Activated naive CD8-positive, alpha-beta T cell treated with anti-CD3 and anti-CD28 coated beads for 36 hours (primary cell): Measurements from ENCODE around the gene MYLIP. TPM values are rescaled to one million over a fixed set of nuclear protein-coding genes. Genes with fewer than 3 reads are reported as not detected.

Source experiments
- DNase-seq: peaks from one replicate; pipeline ENCODE4 v3.0.0; 2021
- H3K27ac Mint-ChIP-seq: one replicate; pipeline ENCODE4 v1.8.0; 2022; ENCODE audit warnings: mild to moderate bottlenecking, moderate library complexity, mixed read lengths
- H3K27me3 Mint-ChIP-seq: one replicate; pipeline ENCODE4 v1.8.0; 2022; ENCODE audit warnings: mild to moderate bottlenecking, mixed read lengths
- H3K36me3 Mint-ChIP-seq: one replicate; pipeline ENCODE4 v1.8.0; 2021; ENCODE audit warnings: mild to moderate bottlenecking, mixed read lengths
- H3K4me1 Mint-ChIP-seq: one replicate; pipeline ENCODE4 v1.8.0; 2021; ENCODE audit warnings: mixed read lengths
- H3K4me3 Mint-ChIP-seq: one replicate; pipeline ENCODE4 v1.8.0; 2022; ENCODE audit warnings: mild to moderate bottlenecking, moderate library complexity, mixed read lengths
- H3K9me3 Mint-ChIP-seq: one replicate; pipeline ENCODE4 v1.8.0; 2022; ENCODE audit warnings: mixed read lengths
- total RNA-seq, 2 experiments: library from RNA; stranded (reverse); gene quantifications; one replicate each; pipeline ENCODE4 v1.2.3, GENCODE V29; 2021

Gene MYLIP
- total RNA-seq, 2 experiments from 2014 or later: 8.4 to 10.0 TPM

- Mint-ChIP-seq H3K36me3 (peaks cover 8% of the 10 kb centered on the region), H3K4me3 (no peak overlapping the region), H3K9me3 (peaks cover 13% of the 10 kb centered on the region), H3K27ac (no peak overlapping the region), H3K27me3 (no peaks in the 10 kb centered on the region), H3K4me1 (peaks cover 17% of the 10 kb centered on the region)
- DNase-seq: no peak
Observed at GRCh38 chr6:16184129-16184528, 55.2 kb downstream of the MYLIP start.

- H3K9me3 Mint-ChIP-seq: peaks cover 13% of the 10 kb centered on the region
- no peaks in the 10 kb centered on the region for H3K27me3 Mint-ChIP-seq
- peaks cover 8% of the 10 kb centered on the region for H3K36me3 Mint-ChIP-seq
- peaks cover 17% of the 10 kb centered on the region for H3K4me1 Mint-ChIP-seq
- no peak overlapping the region for H3K4me3 Mint-ChIP-seq
- no peak overlapping the region for H3K27ac Mint-ChIP-seq
- no peak for DNase-seq
Observed at GRCh38 chr6:16184551-16184950, 55.7 kb downstream of the MYLIP start.

GRCh38 chr6:16187176-16187575 is 58.3 kb downstream of the MYLIP start:
- Mint-ChIP-seq H3K27me3 (no peaks in the 10 kb centered on the region), H3K4me3 (no peak overlapping the region), H3K27ac (no peak overlapping the region), H3K9me3 (no peaks in the 10 kb centered on the region), H3K4me1 (peaks cover 8% of the 10 kb centered on the region), H3K36me3 (no peaks in the 10 kb centered on the region)
- DNase-seq: no peak

DNA sequence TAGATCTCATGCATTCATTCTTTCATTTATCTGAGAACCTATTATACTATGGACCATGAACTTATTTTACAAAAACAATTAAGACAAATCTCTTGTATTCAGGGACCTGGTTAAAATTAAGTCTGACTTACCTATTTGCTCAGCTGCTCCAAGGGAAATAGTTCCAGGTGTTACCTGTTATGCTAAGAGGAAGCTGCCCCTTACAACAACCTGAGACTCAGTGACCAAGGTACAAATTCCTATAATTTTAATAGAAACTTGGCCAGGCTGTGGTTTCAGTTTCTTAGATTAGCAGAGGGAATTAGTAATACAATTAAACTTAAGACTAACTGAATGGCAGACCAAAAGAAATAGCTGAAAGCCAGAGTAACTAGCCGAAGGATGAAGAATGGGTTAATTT is 61.3 kb downstream of the MYLIP start:
- Mint-ChIP-seq H3K4me3 (no peak overlapping the region), H3K9me3 (no peaks in the 10 kb centered on the region), H3K27ac (no peak overlapping the region), H3K4me1 (no peaks in the 10 kb centered on the region), H3K27me3 (peaks cover 4% of the 10 kb centered on the region), H3K36me3 (no peaks in the 10 kb centered on the region)
- DNase-seq: no peak

- Mint-ChIP-seq H3K27ac (no peak overlapping the region), H3K4me3 (no peak overlapping the region), H3K27me3 (peaks cover 4% of the 10 kb centered on the region), H3K4me1 (no peaks in the 10 kb centered on the region), H3K9me3 (no peaks in the 10 kb centered on the region), H3K36me3 (no peaks in the 10 kb centered on the region)
- DNase-seq: no peak
Observed at GRCh38 chr6:16196260-16196983, 67.5 kb downstream of the MYLIP start.

DNA sequence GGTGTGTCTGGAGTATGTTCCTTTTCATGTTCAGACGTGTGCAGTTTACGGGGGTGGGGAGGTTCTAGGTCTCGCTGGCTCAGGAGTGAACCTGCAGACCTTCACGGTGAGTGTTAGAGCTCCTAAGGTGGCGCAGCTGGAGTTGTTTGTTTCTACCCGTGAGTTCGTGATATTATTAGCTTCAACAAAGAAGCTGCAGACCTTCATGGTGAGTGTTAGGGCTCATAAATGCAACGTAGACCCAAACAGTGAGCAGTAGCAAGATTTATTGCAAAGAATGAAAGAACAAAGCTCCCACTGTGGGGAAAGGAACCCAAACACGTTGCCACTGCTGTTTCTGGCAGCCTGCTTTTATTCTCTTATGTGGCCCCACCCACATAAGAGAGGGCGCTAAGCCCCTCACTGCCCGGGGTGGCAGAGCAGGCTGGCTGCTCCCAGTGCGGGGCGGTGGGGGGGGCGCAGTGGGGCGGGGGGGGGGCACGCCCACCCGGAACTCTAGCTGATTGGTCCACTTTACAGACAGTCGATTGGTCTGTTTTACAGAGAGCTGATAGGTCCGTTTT is 68.2 kb downstream of the MYLIP start:
- H3K4me1 Mint-ChIP-seq: no peaks in the 10 kb centered on the region
- no peaks in the 10 kb centered on the region for H3K36me3 Mint-ChIP-seq
- H3K9me3 Mint-ChIP-seq: no peaks in the 10 kb centered on the region
- peaks cover 4% of the 10 kb centered on the region for H3K27me3 Mint-ChIP-seq
- no peak overlapping the region for H3K4me3 Mint-ChIP-seq
- no peak overlapping the region for H3K27ac Mint-ChIP-seq
- no peak for DNase-seq

Other genes starting within 250 kb of the MYLIP start
- gene GMPR, start 109.5 kb downstream of the MYLIP start, total RNA-seq: 1 to 10 TPM; 2.6 to 3.3 TPM